Effector memory CD4-positive, alpha-beta T cell (primary cell): ENCODE results near the gene ZNF330.

Source experiments
- DNase-seq, 3 donors: peaks; one replicate each; pipeline ENCODE4 v3.0.0-alpha.2; 2020
- H3K27ac ChIP-seq: 2 replicates; pipeline ENCODE4 v1.7.0; 2013; ENCODE audit warnings: mild to moderate bottlenecking, low read length, moderate library complexity; ENCODE audit not compliant: insufficient read depth, poor library complexity, severe bottlenecking
- H3K27me3 ChIP-seq: replicated peaks from 2 replicates; pipeline ENCODE4 v1.7.0; 2013; ENCODE audit warnings: mild to moderate bottlenecking, low read length; ENCODE audit not compliant: insufficient read depth, control insufficient read depth, poor library complexity, severe bottlenecking
- H3K36me3 ChIP-seq: 2 replicates; pipeline ENCODE4 v1.7.0; 2013; ENCODE audit warnings: mild to moderate bottlenecking, low read length, moderate library complexity; ENCODE audit not compliant: control insufficient read depth, insufficient read depth
- H3K4me1 ChIP-seq: 2 replicates; pipeline ENCODE4 v1.7.0; 2013; ENCODE audit warnings: low read length, mild to moderate bottlenecking; ENCODE audit not compliant: control insufficient read depth, insufficient read depth, poor library complexity, severe bottlenecking
- H3K4me3 ChIP-seq: 2 replicates; pipeline ENCODE4 v1.7.0; 2013; ENCODE audit warnings: low read length, low read depth, mild to moderate bottlenecking; ENCODE audit not compliant: insufficient read depth, poor library complexity, severe bottlenecking
- H3K9me3 ChIP-seq: 2 replicates; pipeline ENCODE4 v1.7.0; 2013; ENCODE audit warnings: mild to moderate bottlenecking, low read length, moderate library complexity; ENCODE audit not compliant: control insufficient read depth

ZNF330 gene

GRCh38 chr4:141248486-141248885 lies 27.8 kb downstream of the ZNF330 start:
- Histone ChIP-seq H3K27ac (no peak overlapping the region), H3K27me3 (no peaks in the 10 kb centered on the region), H3K9me3 (no peaks in the 10 kb centered on the region), H3K36me3 (no peaks in the 10 kb centered on the region), H3K4me3 (no peak overlapping the region), H3K4me1 (no peaks in the 10 kb centered on the region)
- DNase-seq: no peak

- Histone ChIP-seq H3K4me1 (no peaks in the 10 kb centered on the region), H3K27me3 (no peaks in the 10 kb centered on the region), H3K36me3 (no peaks in the 10 kb centered on the region), H3K27ac (no peak overlapping the region), H3K9me3 (no peaks in the 10 kb centered on the region), H3K4me3 (no peak overlapping the region)
- no peak for DNase-seq
Observed at GRCh38 chr4:141254326-141254725, 33.6 kb downstream of the ZNF330 start.

DNA sequence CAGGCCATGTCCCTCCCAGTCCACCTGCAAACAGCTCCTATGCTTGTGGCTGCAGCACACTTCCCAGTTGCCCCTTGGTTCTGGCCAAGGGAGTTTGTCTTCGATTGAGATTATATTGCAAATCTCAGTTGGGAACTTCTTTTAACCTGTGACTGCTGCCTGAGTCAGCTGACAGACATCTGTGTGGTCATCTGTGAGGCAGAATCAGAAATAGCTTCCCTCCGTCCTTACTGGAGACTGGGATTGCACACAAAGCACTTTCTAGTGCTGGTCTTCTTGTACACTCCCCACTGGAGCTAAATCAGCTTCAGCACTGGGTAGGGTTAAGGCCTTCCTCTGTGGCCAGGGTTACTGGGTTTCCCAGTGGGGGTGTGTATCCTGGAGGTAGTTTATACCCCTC lies 34.3 kb downstream of the ZNF330 start:
- no peak overlapping the region for H3K4me3 ChIP-seq
- H3K9me3 ChIP-seq: no peaks in the 10 kb centered on the region
- no peaks in the 10 kb centered on the region for H3K36me3 ChIP-seq
- no peak for DNase-seq
- H3K4me1 ChIP-seq: no peaks in the 10 kb centered on the region
- no peak overlapping the region for H3K27ac ChIP-seq
- no peaks in the 10 kb centered on the region for H3K27me3 ChIP-seq

DNA sequence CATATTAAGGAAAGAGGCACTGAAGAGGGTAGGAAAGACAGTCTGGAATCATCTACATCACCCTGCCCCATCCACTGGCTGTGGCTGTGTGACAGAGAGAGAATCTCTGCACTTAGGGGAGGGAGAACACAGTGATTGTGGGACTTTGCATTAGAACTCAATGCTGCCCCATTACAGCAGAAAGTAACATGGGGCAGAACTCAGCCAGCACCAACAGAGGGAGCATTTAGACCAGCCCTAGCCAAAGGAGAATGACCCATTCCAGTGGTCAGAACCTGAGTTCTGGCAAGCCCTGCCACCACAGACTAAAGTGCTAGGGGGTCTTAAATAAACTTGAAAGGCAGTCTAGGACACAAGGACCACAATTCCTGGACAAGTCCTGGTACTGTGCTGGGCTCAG lies 37.9 kb downstream of the ZNF330 start:
- H3K4me3 ChIP-seq: no peak overlapping the region
- H3K27me3 ChIP-seq: no peaks in the 10 kb centered on the region
- H3K4me1 ChIP-seq: no peaks in the 10 kb centered on the region
- no peaks in the 10 kb centered on the region for H3K9me3 ChIP-seq
- no peaks in the 10 kb centered on the region for H3K36me3 ChIP-seq
- no peak overlapping the region for H3K27ac ChIP-seq
- no peak for DNase-seq

DNA sequence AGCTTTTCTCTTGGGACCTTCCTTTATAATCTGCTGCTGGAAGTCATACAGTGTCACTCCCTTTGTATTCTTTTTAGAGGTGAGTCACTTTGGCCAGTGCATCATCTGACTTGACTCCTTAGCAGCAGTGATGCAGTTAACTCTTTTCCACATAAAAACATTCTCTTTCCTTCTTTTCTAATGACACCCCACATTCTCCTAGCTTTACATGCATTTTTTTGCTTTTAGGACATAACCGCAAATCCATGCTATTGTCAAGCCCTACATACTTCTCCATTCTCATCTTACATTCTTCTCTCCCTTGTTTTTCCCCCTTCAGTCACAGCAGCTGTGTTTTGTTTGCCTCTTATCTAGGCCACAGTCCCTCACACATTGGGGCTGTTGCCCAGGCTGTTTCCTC lies 55.1 kb downstream of the ZNF330 start:
- no peaks in the 10 kb centered on the region for H3K9me3 ChIP-seq
- no peaks in the 10 kb centered on the region for H3K27me3 ChIP-seq
- H3K36me3 ChIP-seq: no peaks in the 10 kb centered on the region
- no peak overlapping the region for H3K27ac ChIP-seq
- no peak for DNase-seq
- no peak overlapping the region for H3K4me3 ChIP-seq
- H3K4me1 ChIP-seq: no peaks in the 10 kb centered on the region

DNA sequence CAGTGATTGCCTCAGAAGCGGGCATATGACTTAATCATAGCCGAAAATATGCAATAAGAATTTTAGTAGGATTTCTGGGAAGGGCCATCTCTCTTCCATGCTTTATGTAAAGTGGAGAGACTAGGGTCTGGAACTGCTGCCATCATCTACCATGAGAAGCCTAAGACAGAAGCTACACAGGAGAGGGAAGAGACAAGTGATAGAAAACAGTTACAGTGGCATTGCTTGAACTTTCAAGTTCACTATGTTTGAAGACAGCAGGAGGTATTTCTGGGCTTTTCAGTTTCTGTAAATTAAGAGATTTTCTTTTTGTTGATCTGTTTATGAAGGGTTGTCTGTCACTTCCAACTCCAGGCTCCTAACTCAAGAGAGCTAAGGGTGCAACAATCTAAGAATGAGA lies 62.5 kb downstream of the ZNF330 start:
- Histone ChIP-seq H3K27me3 (no peaks in the 10 kb centered on the region), H3K36me3 (no peaks in the 10 kb centered on the region), H3K27ac (no peak overlapping the region), H3K4me1 (no peaks in the 10 kb centered on the region), H3K4me3 (no peak overlapping the region), H3K9me3 (no peaks in the 10 kb centered on the region)
- no peak for DNase-seq

GRCh38 chr4:141283563-141283962 lies 62.9 kb downstream of the ZNF330 start:
- Histone ChIP-seq H3K27ac (no peak overlapping the region), H3K36me3 (no peaks in the 10 kb centered on the region), H3K4me1 (no peaks in the 10 kb centered on the region), H3K9me3 (no peaks in the 10 kb centered on the region), H3K27me3 (no peaks in the 10 kb centered on the region), H3K4me3 (no peak overlapping the region)
- DNase-seq: no peak
